ENCODE results near the gene CSNK1D.
"Not testable (repeated sequence)": the region's sequence is repeated elsewhere in the genome, so short reads cannot be mapped to it uniquely, and the experiment has no call there.

Gene CSNK1D

DNA sequence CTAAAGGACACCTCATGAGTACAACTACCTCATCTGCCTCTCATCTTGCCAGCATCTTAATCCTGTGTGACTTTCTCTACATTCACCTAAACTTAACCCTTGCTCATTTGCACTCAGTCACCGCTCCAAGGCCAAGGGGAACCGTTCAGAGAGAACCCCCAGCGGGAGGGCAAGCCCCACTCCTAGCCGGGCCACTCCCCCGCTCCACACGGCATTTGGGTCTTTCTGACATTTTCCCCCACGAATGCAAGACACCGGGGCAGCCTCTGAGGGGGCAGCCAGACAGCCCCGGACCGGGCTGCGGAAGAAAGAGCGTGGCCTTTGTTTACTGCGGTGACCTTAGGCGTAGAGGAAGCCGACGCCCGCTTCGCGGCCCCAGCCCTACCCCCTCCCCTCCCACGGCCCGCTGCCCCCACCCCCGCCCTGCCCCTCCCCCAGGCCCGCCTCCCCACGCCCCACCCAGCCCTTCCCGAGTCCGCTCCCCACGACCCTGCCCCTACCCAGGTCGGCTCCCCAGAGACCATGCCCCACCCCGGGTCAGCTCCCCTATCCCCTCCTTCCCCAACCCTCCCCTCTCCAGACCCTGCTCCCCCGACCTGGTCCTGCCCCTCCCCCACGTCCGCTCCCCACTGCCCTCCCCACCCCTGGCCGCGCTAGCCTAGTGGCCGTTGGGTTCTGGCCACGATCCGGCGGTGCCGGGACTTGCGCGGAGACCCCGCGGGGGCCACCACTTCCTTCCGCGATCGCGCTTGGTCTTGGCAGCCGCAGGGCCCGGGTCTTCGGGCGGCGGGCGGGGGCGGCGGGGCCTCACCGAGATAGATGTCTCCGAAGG, 789 bp downstream of the CSNK1D start:
- peak; percentile 17 for DNase-seq (ENCODE audit: low read depth)

DNA sequence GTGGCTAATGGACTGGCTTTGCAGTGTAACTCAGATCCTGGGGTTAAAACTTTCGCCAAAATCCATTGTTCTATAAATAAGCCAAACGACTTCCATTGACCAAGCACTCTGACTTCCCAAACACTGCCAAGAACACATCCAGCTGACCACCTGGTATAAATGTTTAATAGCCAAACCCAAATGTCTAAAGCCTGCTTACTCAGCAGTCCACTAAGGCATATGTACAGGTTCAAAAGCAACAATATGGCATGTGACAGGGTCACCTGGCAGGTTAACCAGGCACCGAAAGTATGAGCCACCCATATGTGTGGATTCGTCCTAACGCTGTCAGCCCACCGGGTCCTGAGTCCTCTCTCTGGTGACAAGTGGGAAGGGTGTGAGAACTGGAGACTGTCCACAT, 2.1 kb downstream of the CSNK1D start:
- DNase-seq (ENCODE audit: low read depth), result no peak

DNA sequence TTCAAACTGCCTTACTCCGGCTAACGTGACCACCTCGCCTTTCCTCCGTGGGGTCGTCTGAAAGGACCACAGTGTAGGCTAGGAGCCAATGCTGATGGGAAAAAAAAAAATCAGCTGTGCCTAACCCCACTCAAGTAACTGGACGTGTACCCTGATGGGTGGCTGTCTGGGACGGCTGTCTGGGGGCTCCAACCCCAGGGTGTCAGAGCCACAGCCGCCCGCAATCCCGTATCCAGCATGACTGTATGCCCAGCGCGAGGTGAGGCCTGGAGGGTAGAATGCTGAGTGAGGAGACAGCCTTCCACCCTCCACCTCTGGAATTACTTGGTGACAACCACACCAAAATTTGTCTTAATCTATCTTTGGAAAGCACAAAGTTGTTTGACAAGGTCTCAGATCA, 2.8 kb downstream of the CSNK1D start:
- DNase-seq (ENCODE audit: low read depth), result no peak

DNA sequence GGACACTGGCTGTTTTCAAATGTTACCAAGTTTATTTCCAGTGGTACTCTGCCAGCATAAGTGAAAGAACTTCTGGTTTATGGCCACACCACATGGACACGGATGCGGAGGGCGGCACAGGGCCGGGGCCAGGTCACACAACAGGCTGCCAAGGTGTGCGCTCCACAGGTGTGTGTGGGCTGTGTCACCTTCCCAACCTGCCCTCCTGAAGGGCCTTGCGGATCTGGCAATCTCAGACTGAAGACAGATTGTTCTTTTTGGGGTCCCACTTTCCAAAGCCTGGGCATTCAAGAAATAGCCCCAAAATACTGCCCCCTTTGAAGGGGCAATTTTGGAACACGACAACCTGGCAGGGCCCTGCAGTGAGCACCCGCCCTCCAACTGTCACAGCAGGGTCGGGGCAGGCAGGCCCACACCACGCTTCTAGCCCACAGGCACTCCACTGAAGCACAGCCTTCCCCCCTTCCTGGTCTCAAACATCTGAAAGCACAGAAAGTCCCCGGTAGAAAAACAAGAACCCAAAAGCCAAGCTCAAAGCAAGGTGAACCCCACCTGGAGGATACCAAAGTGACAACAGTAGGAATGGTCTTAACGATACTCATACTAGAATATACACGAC, 3.5 kb downstream of the CSNK1D start:
- DNase-seq (ENCODE audit: low read depth), result no peak

DNA sequence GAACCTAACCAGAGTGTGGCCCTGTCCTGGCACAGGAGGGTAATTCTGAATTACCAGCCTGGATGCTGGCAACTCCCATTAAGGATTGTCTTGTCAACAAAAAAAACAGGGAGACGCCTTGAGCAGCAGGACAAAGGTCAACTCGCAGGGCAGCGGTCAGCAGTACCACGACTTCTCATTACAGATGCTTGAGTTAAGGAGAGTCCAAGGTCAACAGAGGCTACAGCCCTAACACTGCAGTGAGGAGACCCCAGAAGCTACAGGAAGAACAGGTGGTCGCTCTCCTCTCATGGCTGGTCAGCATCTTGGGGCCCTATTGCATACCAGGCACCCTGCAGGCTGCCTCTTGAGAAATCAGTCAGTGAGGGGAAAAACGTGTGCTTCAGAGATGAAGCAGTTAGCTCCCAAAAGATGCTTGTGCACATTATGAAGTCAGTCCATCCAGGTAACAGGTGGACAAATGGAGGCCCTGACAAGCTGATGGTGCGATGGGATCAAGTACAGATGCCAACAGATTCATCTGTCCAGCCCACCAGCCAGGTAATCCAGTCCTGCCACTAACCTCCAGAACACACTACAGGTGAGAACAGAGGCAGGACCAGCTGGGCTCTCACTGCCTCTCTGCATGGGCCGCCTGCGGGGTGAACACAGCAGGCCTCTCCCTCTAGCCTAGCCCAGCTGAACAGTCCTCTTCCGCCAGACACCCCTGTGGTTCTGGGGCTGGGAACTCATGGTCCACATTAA, 4.2 kb downstream of the CSNK1D start:
- no peak for DNase-seq (ENCODE audit: low read depth)

DNA sequence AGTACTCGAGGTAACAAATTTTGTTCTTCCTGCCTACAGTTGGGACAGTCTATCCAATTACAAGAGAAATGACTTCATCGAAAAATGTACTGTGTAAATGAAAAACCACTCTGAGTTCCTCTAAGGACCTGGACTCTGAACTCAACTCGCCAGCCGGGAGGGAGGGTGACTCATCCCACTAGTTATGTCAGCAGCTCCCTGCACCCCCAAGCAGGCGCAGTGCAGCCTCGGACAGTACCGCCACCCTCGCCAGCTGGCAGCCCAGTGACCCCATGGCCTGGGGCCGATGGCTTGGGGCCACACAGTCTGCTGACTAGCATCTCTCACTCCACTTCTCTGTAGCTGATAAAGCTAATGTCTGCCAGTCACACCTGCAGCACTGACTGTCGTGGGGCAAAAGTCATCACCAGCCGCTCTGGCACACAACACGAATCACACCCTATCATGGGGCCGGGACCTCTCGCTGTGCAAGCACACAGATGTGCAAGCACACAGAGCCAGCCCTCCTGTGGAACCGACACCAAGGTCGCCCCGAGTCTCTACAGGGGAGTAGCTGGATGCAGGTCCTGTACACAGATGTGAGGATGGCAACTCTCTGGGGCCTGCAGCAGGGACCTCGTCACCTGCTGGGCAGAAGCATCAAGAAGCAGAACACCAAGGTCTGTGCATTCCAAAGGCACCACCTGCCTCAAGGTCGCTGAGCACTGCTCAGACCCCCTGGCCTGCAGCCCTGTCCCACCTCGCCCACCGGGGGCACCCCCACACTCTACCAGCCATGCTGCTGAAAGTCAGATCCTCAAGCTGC, 5.7 kb downstream of the CSNK1D start:
- DNase-seq (ENCODE audit: low read depth), result no peak

DNA sequence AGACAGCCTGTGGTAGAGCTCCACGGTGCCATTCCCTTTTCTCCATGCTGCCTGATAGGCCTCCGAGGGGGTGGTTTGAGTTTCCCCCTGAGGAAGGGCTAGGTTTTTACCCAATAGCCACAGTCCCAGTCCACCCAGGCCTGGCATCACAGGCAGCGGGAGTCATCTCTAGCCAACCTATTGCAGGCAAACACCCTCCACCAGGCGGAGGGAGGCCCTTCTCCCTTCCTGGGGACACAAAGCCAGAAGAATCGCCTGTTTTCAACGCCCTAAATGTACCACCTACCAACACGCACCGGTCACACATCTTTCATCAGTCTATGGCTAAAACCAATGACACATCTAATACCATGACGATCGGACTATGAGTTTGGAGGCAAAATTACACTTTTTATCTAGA, 7.4 kb downstream of the CSNK1D start:
- DNase-seq (ENCODE audit: low read depth), result no peak

DNA sequence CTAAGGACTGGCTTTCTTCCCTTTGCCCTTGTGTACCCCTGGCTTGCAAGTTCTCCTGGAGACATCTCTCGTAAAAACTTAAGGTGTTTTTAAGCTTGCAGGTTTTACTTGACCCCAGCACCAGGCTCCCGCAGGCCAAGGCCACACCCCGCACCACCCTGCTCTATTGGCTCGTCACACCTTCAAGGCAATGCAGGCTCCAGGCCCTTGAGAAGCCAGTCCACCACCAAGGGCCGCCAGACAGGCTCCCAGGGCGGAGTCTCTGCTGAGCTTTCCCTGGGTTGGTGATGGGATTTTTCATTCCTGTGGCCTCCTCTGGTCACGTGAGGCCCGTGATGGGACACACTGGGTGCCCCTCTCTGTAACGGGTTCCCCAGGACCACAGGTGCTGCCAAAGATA, 9.9 kb downstream of the CSNK1D start:
- DNase-seq (ENCODE audit: low read depth), result no peak

DNA sequence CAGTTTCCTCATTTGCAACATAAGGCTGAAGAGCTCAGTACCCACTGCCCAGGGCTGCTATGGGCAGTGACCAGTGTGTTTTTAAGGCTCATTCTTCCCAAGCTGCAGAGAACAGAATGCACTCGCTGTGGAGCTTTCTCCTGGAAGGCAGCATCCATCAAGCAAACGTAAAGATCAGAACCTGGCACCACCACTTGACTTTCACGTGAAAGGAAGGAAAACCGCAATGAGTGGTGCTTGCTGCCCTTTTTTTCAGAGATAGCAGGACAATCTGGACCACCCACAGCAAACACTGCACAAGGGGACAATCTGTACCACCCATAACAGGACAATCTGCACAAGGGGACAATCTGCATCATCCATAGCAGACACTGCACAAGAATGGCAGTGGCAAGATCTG, 11.2 kb downstream of the CSNK1D start:
- no peak for DNase-seq (ENCODE audit: low read depth)

DNA sequence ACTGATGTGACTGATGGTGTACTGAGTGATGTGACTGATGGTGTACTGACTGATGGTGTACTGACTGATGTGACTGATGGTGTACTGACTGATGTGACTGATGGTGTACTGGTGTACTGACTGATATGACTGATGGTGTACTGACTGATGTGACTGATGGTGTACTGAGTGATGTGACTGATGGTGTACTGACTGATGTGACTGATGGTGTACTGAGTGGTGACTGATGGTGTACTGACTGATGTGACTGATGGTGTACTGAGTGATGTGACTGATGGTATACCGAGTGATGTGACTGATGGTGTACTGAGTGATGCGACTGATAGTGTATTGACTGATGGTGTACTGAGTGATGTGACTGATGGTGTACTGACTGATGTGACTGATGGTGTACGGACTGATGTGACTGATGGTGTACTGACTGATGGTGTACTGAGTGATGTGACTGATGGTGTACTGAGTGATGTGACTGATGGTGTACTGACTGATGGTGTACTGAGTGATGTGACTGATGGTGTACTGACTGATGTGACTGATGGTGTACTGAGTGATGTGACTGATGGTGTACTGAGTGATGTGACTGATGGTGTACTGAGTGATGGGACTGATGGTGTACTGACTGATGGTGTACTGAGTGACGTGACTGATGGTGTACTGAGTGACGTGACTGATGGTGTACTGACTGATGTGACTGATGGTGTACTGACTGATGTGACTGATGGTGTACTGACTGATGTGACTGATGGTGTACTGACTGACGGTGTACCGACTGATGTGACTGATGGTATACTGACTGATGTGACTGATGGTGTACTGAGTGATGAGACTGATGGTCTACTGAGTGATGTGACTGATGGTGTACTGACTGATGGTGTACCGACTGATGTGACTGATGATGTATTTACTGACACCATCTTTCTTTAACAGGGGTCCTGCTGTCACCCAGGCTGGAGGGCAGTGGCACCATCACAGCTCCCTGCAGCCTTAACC, 13.2 kb downstream of the CSNK1D start:
- DNase-seq (ENCODE audit: low read depth), result not testable (repeated sequence)

DNA sequence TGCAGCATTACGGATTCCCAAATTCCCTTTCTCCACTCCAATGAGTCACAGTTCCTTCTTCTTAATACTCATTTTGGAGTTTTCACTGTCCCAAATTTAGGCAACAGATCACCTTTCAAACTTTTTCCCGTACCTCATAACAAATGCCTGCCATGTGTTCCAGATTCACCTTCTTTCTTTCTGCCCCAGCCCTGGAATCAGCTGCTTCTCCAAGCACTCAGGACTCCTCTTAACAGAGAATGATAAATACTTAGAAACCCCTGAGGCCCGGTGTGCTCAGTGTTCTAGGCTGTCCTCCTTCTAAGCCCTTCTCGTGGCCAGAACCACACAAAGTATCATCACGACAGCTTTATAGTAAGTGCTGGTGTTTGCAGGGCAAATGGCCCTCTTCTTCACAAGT, 14.9 kb downstream of the CSNK1D start:
- no peak for DNase-seq (ENCODE audit: low read depth)

DNA sequence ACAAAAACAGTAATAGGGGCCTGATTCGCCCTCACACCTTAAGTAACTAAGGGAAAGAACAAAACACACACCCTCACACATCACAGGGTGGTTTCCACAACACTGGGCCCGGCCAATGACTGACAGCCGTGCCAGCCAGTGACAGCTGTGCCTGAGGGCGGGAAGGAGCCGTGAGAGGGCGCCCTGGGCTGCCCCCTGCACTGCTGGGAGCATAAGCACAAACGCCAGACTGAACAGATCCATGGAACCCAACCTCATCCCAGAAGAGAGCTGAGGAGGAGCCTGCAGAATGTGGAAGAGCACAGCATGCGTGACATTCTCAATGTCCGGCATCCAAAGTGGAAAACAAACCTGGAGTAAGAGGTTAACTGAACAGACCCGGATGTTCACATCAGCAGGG, 16.0 kb downstream of the CSNK1D start:
- no peak for DNase-seq (ENCODE audit: low read depth)

DNA sequence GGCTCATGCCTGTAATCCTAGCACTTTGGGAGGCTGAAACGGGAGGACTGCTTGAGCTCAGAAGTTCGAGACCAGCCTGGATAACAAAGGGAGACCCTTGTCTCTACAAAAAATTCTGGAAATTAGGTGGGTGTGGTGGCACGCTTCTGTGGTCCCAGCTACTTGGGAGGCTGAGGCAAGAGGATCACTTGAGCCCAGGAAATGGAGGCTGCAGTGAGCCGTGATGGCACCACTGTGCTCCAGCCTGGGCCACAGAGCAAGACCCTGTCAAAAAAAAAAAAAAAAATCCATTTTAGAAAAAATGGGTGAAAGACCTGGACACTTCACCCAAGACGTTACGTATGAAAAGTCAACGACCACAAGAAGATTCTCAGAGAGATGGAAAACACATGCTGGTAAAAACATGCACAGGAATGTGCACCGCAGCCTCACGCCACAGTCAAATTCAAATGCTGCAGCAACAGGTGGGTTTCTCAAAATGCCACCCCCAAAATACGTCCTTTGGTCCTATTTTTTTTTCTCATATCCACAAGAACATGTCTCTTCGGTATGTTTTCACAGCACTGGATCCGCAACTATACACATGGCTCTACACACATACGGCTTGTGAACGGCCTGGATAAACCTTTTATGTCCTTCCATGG, 17.1 kb downstream of the CSNK1D start:
- no peak for DNase-seq (ENCODE audit: low read depth)

DNA sequence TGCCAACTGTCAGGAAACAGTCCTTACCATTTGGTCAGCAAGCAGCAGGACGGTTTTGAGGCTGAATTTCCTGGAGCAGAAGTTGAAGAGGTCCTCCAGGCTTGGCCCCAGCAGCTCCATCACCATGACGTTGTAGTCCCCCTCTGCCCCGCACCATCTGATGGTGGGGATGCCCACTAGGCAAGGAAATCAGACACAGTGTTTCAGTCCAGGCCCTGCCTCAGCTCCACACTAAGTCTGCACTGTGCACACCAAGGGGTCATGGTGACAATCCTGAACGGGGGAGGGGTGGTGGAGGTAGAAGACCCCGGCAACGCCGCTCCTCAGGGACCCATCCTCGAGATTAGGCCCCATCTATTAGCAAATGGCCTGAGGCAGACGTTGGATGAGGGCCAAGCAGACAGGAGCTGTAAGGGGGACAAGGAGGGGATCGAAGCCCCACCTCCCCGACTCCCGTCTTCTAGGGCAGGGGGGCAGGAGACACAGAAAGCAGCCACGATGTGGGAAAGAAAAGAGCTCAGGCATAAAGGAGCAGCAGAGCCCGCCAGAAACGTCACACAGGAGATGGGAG, 18.0 kb downstream of the CSNK1D start:
- DNase-seq (ENCODE audit: low read depth), result no peak

DNA sequence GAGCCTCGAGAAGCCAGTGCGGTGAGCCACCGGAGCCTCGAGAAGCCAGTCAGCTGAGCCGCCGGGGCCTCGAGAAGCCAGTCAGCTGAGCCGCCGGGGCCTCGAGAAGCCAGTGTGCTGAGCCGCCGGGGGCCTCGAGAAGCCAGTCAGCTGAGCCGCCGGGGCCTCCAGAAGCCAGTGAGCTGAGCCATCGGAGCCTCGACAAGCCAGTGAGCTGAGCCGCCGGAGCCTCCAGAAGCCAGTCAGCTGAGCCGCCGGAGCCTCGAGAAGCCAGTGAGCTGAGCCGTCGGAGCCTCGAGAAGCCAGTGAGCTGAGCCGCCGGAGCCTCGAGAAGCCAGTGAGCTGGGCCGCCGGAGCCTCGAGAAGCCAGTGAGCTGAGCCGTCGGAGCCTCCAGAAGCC, 18.8 kb downstream of the CSNK1D start:
- not testable (repeated sequence) for DNase-seq (ENCODE audit: low read depth)

DNA sequence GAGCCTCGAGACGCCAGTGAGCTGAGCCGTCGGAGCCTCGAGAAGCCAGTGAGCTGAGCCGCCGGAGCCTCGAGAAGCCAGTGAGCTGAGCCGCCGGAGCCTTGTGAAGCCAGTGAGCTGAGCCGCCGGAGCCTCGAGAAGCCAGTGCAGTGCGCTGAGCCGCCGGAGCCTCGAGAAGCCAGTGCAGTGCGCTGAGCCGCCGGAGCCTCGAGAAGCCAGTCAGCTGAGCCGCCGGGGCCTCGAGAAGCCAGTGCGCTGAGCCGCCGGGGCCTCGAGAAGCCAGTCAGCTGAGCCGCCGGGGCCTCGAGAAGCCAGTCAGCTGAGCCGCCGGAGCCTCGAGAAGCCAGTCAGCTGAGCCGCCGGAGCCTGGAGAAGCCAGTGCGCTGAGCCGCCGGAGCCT, 19.4 kb downstream of the CSNK1D start:
- DNase-seq (ENCODE audit: low read depth), result not testable (repeated sequence)

DNA sequence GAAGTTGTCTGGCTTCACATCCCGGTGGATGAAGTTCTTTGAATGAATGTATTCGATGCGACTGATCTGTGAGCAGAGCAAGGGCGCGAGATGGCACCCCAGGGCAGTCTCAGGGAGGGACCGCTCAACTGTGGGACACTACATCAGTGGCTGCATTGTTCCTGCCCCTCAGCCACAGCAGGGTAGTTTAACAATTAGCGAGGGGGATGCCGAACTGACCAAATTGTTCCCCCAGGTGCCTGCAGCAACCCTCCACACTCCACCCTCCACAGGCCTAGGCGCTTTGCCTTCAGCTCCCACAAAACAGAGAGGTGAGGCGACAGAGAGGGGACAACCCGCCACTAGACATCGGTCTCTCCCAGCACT, 20.3 kb downstream of the CSNK1D start:
- no peak for DNase-seq (ENCODE audit: low read depth)

DNA sequence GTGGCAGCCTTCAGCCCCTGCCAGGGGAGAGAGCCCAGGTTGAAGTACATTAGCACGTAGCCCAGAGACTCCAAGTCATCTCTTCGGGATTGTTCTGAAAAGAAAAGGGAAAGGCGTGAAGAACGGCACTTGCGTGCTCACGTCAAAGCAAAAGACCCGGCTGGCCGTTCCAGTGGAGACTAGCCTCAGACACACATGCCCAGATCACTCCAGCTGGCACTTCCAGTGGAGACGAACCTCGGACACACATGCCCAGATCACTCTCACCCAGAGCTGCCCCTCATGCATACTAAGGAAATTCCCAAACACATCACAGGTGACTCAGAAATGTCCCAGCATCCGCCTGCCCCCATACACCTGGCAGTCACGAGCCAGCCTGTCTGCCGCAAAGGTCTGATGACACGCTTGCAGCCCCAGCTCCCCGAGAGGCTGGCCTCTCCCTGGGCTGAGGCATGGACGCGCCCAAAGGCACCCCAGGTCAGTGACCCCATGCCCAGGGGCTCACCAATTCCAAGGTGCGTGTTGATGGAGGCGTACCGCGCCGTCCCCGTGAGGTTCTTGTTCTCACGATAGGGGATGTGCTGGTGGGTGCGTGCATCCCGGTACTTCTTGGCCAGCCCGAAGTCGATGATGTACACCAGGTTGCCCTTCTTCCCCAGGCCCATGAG, 20.9 kb downstream of the CSNK1D start:
- no peak for DNase-seq (ENCODE audit: low read depth)

DNA sequence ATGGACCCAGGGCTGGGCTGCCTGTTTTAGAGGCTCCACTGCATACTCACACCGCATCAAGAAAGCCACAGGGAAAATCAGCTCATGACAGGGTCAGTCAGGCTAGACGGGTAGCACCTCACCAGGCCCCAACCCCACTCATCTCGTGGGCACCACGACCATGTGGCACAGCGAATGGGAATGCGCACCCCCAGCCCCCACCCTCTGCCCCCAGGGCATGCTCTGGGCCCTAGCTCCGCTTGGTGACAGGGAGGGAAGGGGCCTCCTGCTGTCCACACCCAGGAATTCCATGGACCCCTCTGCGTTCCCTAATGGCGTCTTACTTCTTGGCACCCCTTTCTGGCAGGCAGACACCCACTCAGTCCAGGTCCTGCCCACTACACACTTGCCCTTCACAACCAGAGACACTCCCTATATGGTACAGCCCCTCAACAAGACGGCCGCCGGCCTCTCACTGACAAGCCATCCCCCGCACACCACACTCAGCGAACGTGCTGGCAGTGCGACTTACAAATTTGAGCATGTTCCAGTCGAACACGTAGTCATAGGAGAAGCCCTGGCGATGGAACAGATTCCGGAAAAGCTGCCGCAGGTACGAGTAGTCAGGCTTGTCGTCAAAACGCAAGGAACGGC, 22.5 kb downstream of the CSNK1D start:
- no peak for DNase-seq (ENCODE audit: low read depth)

All from activated T-helper 1 cell treated with Interleukin-2 at 50 U/mL for 16 hours (primary cell).